ENCODE data around the gene CLTB.

- TF ChIP-seq CTCF (IDR thresholded peaks at IDR 0.05; ENCODE audit: low read depth, low read length) (no peak), MAX (IDR thresholded peaks at IDR 0.05; ENCODE audit: low read depth, low read length) (no peak), POLR2A (IDR thresholded peaks at IDR 0.05; ENCODE audit: extremely low read depth, insufficient read length) (no peak)
Measured at GRCh38 chr5:176429972-176430371, 13.6 kb upstream of the CLTB start.

Measured in NB4 (cell line).